Measurements from ENCODE around the gene ADCYAP1R1.

The ADCYAP1R1 gene

GRCh38 chr7:31017032-31017675 is 35.0 kb upstream of the ADCYAP1R1 start:
- DNase-seq (ENCODE audit: low read depth) = no peak
- no peak overlapping the region for H3K4me3 ChIP-seq (replicated peaks; ENCODE audit: low read depth, low read length)
- no peak for TF ChIP-seq CTCF (IDR thresholded peaks at IDR 0.05; ENCODE audit: low read length, missing control alignments)

DNA sequence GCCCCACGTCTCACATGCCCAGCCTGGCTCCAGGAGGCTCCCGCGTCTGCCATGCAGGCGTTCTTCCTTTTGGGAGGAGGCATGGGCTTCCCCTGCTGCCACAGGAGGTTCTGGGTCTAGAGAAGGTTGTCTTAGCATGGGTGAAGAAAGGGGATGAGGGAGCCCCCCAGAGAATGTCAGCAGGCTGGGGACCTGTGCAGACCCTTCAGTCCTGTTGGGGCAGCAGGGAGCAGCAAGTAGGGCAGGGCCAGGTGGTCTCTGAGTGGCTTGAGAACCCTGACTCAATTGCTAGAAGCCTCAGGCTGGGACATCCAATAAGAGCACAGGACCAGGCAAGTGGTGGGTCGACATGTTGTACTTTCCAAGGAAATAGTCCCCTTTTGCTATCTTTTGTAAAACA is 34.4 kb upstream of the ADCYAP1R1 start:
- no peak overlapping the region for H3K4me3 ChIP-seq (replicated peaks; ENCODE audit: low read depth, low read length)
- DNase-seq (ENCODE audit: low read depth) = no peak
- TF ChIP-seq CTCF (IDR thresholded peaks at IDR 0.05; ENCODE audit: low read length, missing control alignments) = no peak

DNA sequence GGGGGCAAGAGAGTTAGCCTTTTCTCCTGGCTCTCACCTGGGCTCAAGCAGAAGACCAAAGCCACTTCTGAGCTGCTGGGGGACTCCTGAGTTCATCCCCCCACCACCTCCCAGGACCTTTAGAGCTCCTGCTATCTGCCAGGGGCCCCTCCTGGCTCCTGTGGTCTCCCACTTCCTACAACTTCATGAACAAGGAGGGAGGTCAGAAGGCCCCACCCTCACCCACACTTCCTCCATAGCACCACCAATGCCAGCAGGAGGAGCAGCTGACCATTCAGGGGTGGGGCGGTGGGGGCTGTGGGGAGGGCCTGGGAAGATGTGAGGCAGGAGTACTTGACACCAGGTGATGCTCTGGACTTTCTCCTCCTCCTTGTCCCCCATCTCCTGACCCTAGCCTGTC is 32.6 kb upstream of the ADCYAP1R1 start:
- DNase-seq (ENCODE audit: low read depth) = no peak
- no peak for TF ChIP-seq CTCF (IDR thresholded peaks at IDR 0.05; ENCODE audit: low read length, missing control alignments)
- H3K4me3 ChIP-seq (replicated peaks; ENCODE audit: low read depth, low read length) = no peak overlapping the region

DNA sequence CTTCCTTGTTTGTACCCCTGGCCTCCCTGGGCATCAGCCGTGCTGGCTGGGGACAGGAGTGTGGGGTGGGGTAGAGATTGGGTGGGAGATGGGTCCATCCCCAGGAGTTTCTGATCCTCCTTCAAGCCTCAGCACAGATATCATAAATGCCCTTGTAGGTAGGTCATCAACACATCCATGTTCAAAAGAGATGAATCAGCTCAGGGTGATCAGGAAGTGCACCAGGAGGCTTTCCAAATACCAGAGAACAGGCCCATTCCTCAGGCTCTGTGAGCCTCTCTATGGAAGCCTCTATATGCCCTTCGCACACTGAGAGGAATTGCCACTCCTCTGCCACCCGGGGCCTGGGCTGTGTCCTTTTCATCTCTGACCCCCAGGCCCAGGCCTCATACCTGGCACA is 31.9 kb upstream of the ADCYAP1R1 start:
- DNase-seq (ENCODE audit: low read depth) = no peak
- no peak for TF ChIP-seq CTCF (IDR thresholded peaks at IDR 0.05; ENCODE audit: low read length, missing control alignments)
- H3K4me3 ChIP-seq (replicated peaks; ENCODE audit: low read depth, low read length) = no peak overlapping the region

DNA sequence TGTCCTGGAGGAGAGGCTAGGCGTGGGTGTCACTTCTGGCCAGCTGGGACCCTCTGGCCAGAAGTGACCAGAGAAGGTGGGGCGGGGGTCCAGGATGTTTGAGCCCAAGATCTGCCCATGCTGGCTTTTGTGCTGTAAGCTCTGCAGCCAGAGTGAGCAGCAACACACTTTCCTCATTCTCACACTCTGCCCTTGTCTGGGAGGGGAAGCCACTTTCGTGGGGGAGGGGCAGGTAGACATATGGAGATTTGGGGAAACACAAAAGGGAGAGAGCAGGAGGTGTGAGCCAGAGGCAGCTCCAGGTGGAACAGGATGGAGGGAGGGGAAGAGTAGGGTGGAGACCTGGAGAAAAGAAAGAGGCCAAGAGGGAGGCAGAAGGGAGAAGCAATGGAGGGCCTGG is 31.5 kb upstream of the ADCYAP1R1 start:
- DNase-seq (ENCODE audit: low read depth) = no peak
- no peak overlapping the region for H3K4me3 ChIP-seq (replicated peaks; ENCODE audit: low read depth, low read length)
- no peak for TF ChIP-seq CTCF (IDR thresholded peaks at IDR 0.05; ENCODE audit: low read length, missing control alignments)

GRCh38 chr7:31022117-31022516 is 30.0 kb upstream of the ADCYAP1R1 start:
- TF ChIP-seq CTCF (IDR thresholded peaks at IDR 0.05; ENCODE audit: low read length, missing control alignments) = no peak
- no peak for DNase-seq (ENCODE audit: low read depth)
- H3K4me3 ChIP-seq (replicated peaks; ENCODE audit: low read depth, low read length) = no peak overlapping the region

DNA sequence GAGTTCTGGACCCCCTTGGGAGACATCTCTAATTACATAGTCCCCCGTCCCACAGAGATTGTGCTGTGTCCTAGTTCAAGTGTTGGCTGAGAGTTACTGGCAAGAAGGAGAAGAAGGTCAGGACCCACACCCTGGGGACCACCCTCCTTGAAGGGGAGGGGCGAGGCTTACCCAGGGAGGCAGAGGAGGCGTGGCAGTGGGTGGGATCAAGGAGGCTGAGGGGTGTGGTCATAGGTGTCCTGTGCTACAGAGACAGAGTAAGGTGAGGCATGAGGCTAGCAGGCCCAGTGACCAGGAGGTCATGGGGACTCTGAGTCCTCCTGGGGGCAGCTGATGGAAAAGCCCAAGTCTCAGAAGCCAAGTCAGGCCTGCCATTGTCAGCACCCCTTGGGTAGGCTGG is 29.4 kb upstream of the ADCYAP1R1 start:
- DNase-seq (ENCODE audit: low read depth) = no peak
- no peak overlapping the region for H3K4me3 ChIP-seq (replicated peaks; ENCODE audit: low read depth, low read length)
- TF ChIP-seq CTCF (IDR thresholded peaks at IDR 0.05; ENCODE audit: low read length, missing control alignments) = no peak
